HEK293 (cell line): ENCODE data around the gene TMUB1.

Experiments
- CTCF ChIA-PET: fragments of 350-600 bp; formaldehyde crosslinking; extraction: SDS; loops from one replicate; lab custom pipeline; 2021; ENCODE audit warnings: antibody characterized with exemption; lab: Yijun Ruan, JAX
- POLR2A ChIA-PET: fragments of 300-600 bp; formaldehyde crosslinking; extraction: SDS; loops from one replicate; lab custom pipeline; 2020; ENCODE audit warnings: antibody characterized with exemption, inconsistent platforms; lab: Yijun Ruan, JAX
- H3K27ac ChIP-seq: fragments of 200-500 bp; sonication (Bioruptor generic); 2 replicates; pipeline ENCODE4 v1.5.1; 2014; ENCODE audit warnings: low read depth, low read length, control low read depth, inconsistent platforms; ENCODE audit errors: extremely low read depth
- H3K36me3 ChIP-seq, 2 experiments: fragments of 200-500 bp in 1 of 2; sonication (Bioruptor generic) in 1 of 2; 1 replicate in 1 of 2; 2 replicates in 1 of 2; pipeline ENCODE4 v1.5.1; 2014 to 2017; ENCODE audit warnings: inconsistent platforms in 2 of 2, low read length in 2 of 2; ENCODE audit not compliant: control insufficient read depth in 2 of 2, insufficient read depth in 1 of 2
- H3K4me1 ChIP-seq: fragments of 200-500 bp; sonication (Bioruptor generic); 2 replicates; pipeline ENCODE4 v1.5.1; 2014; ENCODE audit warnings: mild to moderate bottlenecking, low read length, inconsistent platforms; ENCODE audit not compliant: control insufficient read depth, insufficient read depth
- H3K4me3 ChIP-seq: 2 replicates; pipeline ENCODE4 v1.5.1; 2011; ENCODE audit warnings: low read depth, mild to moderate bottlenecking, control low read depth, low read length, moderate library complexity
- H3K9me3 ChIP-seq: fragments of 200-500 bp; sonication (Bioruptor generic); 2 replicates; pipeline ENCODE4 v1.5.1; 2014; ENCODE audit warnings: low read depth, low read length, inconsistent platforms; ENCODE audit not compliant: control insufficient read depth, insufficient read depth
- GLI4 ChIP-seq: fragments of 450-650 bp; formaldehyde crosslinking; IDR thresholded peaks from 2 replicates; pipeline ENCODE4 v1.5.1; 2016; ENCODE audit warnings: missing biosample characterization, missing genetic modification characterization
- GLIS2 ChIP-seq: fragments of 450-650 bp; formaldehyde crosslinking; IDR thresholded peaks from 2 replicates; pipeline ENCODE4 v1.5.1; 2016; ENCODE audit warnings: missing biosample characterization, missing genetic modification characterization
- ZBTB20 ChIP-seq: fragments of 450-650 bp; formaldehyde crosslinking; IDR thresholded peaks from 2 replicates; pipeline ENCODE4 v1.5.1; 2016; ENCODE audit warnings: missing biosample characterization, missing genetic modification characterization
- ZNF335 ChIP-seq: fragments of 450-650 bp; formaldehyde crosslinking; conservative IDR thresholded peaks from 2 replicates; pipeline ENCODE4 v1.5.1; 2016; ENCODE audit warnings: missing biosample characterization, missing genetic modification characterization
- ZNF391 ChIP-seq: fragments of 450-650 bp; formaldehyde crosslinking; IDR thresholded peaks from 2 replicates; pipeline ENCODE4 v1.5.1; 2016; ENCODE audit warnings: low read depth, missing biosample characterization, missing genetic modification characterization, borderline replicate concordance
- ZNF394 ChIP-seq: fragments of 450-650 bp; formaldehyde crosslinking; IDR thresholded peaks from 2 replicates; pipeline ENCODE4 v1.5.1; 2016; ENCODE audit warnings: missing biosample characterization, missing genetic modification characterization, mild to moderate bottlenecking, moderate library complexity, borderline replicate concordance
- ZNF514 ChIP-seq: fragments of 450-650 bp; formaldehyde crosslinking; IDR thresholded peaks from 2 replicates; pipeline ENCODE4 v1.5.1; 2016; ENCODE audit warnings: missing biosample characterization, missing genetic modification characterization
- ZNF544 ChIP-seq: fragments of 450-650 bp; formaldehyde crosslinking; IDR thresholded peaks from 2 replicates; pipeline ENCODE4 v1.5.0; 2017; ENCODE audit warnings: missing biosample characterization, missing genetic modification characterization
- ZNF596 ChIP-seq: fragments of 450-650 bp; IDR thresholded peaks from 2 replicates; pipeline ENCODE4 v1.5.0; 2018; ENCODE audit warnings: missing biosample characterization, mild to moderate bottlenecking, missing genetic modification characterization, moderate library complexity
- ZNF76 ChIP-seq: fragments of 450-650 bp; formaldehyde crosslinking; IDR thresholded peaks from 2 replicates; pipeline ENCODE4; 2016; ENCODE audit warnings: low read depth, missing biosample characterization, missing genetic modification characterization, borderline replicate concordance
- TF ChIP-seq, protein P1 (sequence below): fragments of 450-650 bp; formaldehyde crosslinking; IDR thresholded peaks from 2 replicates; pipeline ENCODE4 v1.5.1; 2016; ENCODE audit warnings: missing biosample characterization, missing genetic modification characterization
- TF ChIP-seq, protein P2 (sequence below): fragments of 450-650 bp; formaldehyde crosslinking; IDR thresholded peaks from 2 replicates; pipeline ENCODE4 v1.5.1; 2016; ENCODE audit warnings: missing biosample characterization, missing genetic modification characterization
- TF ChIP-seq, protein P3 (sequence below): fragments of 450-650 bp; formaldehyde crosslinking; IDR thresholded peaks from 2 replicates; pipeline ENCODE4 v1.5.1; 2016; ENCODE audit warnings: missing biosample characterization, missing genetic modification characterization

TMUB1 gene

DNA sequence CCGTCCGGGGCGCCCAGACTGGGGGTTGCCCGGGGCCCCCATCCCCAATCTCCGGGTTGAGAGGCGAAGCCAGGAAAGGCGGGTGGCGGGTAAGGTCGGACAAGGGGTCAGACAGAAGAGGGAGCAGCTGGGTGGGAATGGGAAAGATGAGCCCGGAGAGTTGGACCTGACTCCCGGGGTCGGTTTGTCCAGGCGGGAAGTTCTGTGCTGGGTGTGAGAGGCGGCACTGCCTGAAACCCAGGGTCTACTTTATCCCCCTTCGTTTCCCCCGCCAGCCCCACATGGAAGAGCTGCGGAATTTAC lies 23.2 kb downstream of the TMUB1 start:
- no peaks in the 10 kb centered on the region for H3K9me3 ChIP-seq
- peaks cover 0 to 40% of the 10 kb centered on the region in 2 experiments; a peak in 1 of 3 replicates for H3K36me3 ChIP-seq
- TF ChIP-seq ZNF544 (tag by site-specific recombination) (no peak), ZNF391 (0 out of 2 replicates have a peak, but pooled peaks have one; percentile 10), ZNF394 (tag by site-specific recombination) (peak; percentile 28; the same call in 1 of the 2 replicates), ZNF335 (tag by site-specific recombination) (peak; percentile 67), GLIS2 (tag by site-specific recombination) (peak; percentile 43), ZBTB20 (tag by site-specific recombination) (peak; percentile 81), GLI4 (tag by site-specific recombination) (no peak)
- TF ChIP-seq, protein P1, sequence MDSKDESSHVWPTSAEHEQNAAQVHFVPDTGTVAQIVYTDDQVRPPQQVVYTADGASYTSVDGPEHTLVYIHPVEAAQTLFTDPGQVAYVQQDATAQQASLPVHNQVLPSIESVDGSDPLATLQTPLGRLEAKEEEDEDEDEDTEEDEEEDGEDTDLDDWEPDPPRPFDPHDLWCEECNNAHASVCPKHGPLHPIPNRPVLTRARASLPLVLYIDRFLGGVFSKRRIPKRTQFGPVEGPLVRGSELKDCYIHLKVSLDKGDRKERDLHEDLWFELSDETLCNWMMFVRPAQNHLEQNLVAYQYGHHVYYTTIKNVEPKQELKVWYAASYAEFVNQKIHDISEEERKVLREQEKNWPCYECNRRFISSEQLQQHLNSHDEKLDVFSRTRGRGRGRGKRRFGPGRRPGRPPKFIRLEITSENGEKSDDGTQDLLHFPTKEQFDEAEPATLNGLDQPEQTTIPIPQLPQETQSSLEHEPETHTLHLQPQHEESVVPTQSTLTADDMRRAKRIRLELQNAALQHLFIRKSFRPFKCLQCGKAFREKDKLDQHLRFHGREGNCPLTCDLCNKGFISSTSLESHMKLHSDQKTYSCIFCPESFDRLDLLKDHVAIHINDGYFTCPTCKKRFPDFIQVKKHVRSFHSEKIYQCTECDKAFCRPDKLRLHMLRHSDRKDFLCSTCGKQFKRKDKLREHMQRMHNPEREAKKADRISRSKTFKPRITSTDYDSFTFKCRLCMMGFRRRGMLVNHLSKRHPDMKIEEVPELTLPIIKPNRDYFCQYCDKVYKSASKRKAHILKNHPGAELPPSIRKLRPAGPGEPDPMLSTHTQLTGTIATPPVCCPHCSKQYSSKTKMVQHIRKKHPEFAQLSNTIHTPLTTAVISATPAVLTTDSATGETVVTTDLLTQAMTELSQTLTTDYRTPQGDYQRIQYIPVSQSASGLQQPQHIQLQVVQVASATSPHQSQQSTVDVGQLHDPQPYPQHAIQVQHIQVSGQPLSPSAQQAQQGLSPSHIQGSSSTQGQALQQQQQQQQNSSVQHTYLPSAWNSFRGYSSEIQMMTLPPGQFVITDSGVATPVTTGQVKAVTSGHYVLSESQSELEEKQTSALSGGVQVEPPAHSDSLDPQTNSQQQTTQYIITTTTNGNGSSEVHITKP = peak; percentile 38; the same call in 1 of the 2 replicates
- TF ChIP-seq, protein P2, sequence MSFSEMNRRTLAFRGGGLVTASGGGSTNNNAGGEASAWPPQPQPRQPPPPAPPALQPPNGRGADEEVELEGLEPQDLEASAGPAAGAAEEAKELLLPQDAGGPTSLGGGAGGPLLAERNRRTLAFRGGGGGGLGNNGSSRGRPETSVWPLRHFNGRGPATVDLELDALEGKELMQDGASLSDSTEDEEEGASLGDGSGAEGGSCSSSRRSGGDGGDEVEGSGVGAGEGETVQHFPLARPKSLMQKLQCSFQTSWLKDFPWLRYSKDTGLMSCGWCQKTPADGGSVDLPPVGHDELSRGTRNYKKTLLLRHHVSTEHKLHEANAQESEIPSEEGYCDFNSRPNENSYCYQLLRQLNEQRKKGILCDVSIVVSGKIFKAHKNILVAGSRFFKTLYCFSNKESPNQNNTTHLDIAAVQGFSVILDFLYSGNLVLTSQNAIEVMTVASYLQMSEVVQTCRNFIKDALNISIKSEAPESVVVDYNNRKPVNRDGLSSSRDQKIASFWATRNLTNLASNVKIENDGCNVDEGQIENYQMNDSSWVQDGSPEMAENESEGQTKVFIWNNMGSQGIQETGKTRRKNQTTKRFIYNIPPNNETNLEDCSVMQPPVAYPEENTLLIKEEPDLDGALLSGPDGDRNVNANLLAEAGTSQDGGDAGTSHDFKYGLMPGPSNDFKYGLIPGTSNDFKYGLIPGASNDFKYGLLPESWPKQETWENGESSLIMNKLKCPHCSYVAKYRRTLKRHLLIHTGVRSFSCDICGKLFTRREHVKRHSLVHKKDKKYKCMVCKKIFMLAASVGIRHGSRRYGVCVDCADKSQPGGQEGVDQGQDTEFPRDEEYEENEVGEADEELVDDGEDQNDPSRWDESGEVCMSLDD = peak; percentile 10
- H3K27ac ChIP-seq = peak overlapping the region; percentile 21; the same call in 1 of the 2 replicates
- H3K4me1 ChIP-seq = no peaks in the 10 kb centered on the region; the same call in 1 of the 2 replicates
- ChIA-PET CTCF (interaction anchor here (0.6 to 1.4 kb wide), 7 partner anchors 18 to 1534 kb away, joined by 3 to 6 read pairs (median 4); no protein-coding TSS in a partner anchor), POLR2A (interaction anchor here (0.6 to 3.4 kb wide), 5 partner anchors 17 to 32 kb away, joined by 3 to 13 read pairs (median 6); partner anchors contain the start of genes ABCB8 and FASTK)
- H3K4me3 ChIP-seq = peak overlapping the region; percentile 71

DNA sequence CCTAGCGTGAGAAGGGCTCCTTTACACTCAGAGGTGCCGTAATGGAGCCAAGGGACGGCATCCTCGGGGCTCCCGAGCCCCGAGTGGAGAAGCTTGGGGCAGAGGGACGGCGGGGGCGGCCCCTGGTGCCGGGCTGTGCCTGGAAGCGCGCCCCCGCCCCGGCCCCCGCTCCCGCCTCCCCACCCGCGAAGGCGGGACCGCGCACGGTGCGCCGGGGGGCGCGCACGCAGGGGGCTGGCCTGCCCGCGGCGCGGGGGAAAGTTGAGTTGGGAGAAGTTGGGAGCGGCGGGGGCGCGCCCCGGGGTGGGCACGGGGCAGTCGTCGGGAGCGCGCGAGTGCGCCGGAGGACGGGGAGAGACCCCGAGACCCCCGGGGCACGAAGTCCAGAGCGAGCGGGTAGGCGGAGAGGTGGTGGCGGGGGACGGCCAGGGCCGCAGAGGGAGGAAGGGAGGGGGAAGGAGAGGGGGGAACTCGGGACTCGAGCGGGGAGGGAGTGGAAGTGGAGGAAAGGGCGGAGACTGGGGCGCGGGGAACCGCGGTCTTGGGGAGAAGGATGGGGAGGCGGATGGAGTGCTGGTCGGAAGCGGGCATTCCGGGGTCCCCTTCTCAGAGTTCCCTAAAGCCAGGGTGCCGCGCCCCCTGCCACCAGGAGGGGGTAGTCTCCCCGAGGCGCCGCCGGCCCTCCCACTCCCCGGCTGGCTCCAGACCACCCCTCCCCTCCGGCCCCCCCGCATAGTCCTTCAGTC lies 23.8 kb downstream of the TMUB1 start, which contains the start of gene SLC4A2:
Gene SLC4A2, plus strand, starts transcription at position 223 of the 746 bp plus-strand sequence. CDS start 2,399 bp downstream, outside the sequence.
- no peaks in the 10 kb centered on the region; the same call in 1 of the 2 replicates for H3K4me1 ChIP-seq
- H3K27ac ChIP-seq = peak within 1 kb of the TSS; percentile 48; the same call in 1 of the 2 replicates
- POLR2A ChIA-PET = interaction anchor here (0.6 to 3.4 kb wide), 5 partner anchors 17 to 31 kb away, joined by 4 to 13 read pairs (median 6); partner anchors contain the start of genes ABCB8 and FASTK
- H3K36me3 ChIP-seq = peaks cover 0 to 40% of the 10 kb centered on the region in 2 experiments; a peak in 1 of 3 replicates
- H3K9me3 ChIP-seq = no peaks in the 10 kb centered on the region
- H3K4me3 ChIP-seq = peak within 1 kb of the TSS; percentile 71
- CTCF ChIA-PET = interaction anchor here (0.7 to 1.9 kb wide), 6 partner anchors 22 to 51 kb away, joined by 3 to 5 read pairs (median 4); no protein-coding TSS in a partner anchor
- TF ChIP-seq ZNF514 (tag by site-specific recombination) (no peak), ZNF596 (tag by site-specific recombination) (no peak), ZNF76 (tag by site-specific recombination) (peak; percentile 65; the same call in 1 of the 2 replicates), ZNF394 (tag by site-specific recombination) (no peak)
- TF ChIP-seq, protein P3, sequence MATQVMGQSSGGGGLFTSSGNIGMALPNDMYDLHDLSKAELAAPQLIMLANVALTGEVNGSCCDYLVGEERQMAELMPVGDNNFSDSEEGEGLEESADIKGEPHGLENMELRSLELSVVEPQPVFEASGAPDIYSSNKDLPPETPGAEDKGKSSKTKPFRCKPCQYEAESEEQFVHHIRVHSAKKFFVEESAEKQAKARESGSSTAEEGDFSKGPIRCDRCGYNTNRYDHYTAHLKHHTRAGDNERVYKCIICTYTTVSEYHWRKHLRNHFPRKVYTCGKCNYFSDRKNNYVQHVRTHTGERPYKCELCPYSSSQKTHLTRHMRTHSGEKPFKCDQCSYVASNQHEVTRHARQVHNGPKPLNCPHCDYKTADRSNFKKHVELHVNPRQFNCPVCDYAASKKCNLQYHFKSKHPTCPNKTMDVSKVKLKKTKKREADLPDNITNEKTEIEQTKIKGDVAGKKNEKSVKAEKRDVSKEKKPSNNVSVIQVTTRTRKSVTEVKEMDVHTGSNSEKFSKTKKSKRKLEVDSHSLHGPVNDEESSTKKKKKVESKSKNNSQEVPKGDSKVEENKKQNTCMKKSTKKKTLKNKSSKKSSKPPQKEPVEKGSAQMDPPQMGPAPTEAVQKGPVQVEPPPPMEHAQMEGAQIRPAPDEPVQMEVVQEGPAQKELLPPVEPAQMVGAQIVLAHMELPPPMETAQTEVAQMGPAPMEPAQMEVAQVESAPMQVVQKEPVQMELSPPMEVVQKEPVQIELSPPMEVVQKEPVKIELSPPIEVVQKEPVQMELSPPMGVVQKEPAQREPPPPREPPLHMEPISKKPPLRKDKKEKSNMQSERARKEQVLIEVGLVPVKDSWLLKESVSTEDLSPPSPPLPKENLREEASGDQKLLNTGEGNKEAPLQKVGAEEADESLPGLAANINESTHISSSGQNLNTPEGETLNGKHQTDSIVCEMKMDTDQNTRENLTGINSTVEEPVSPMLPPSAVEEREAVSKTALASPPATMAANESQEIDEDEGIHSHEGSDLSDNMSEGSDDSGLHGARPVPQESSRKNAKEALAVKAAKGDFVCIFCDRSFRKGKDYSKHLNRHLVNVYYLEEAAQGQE (tag by site-specific recombination) = no peak
- TF ChIP-seq, protein P1 = peak; percentile 87
